T-helper 1 cell (primary cell): ENCODE results near the gene NAA35.
"Not testable (repeated sequence)": the region's sequence is repeated elsewhere in the genome, so short reads cannot be mapped to it uniquely, and the experiment has no call there.

Experiments used
- DNase-seq, 5 donors: peaks; one replicate each; pipeline ENCODE4 v3.0.0-alpha.2; 2012 to 2020
- total RNA-seq, 4 donors: gene quantifications; one replicate each; lab custom pipeline; 2026; lab: John Stamatoyannopoulos, UW

Gene NAA35
- 28.3 to 44.4 (median 41.8) reads per million in 4 donors for total RNA-seq

- peak; percentile 98 to 99 (median 99) for DNase-seq
Measured at GRCh38 chr9:85940832-85941621, at the start of gene NAA35. Gene NAA35 (plus strand): TSS chr9:85941146. CDS start chr9:85942160, 1,014 bp downstream.

- DNase-seq, result no peak
Measured at GRCh38 chr9:85892401-85892800, 48.5 kb upstream of the NAA35 start.

DNA sequence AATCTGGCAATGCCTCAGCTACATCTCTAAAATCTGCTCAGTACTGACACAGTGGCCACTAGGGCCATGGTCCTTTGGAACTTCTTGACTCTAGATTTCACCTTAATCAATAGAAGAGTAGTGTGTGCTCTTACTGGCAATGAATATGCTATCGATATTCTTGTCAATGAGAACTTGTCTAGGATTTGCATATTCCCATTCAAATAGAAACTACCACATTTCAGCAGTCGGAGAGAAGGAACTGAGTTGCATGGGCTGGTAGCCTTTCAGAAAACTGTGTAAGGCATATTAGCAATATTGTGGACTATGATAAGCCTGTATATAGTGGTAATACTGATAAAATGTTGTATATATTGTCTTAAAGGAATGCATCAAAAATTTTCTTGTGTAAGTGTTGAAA is 45.3 kb upstream of the NAA35 start:
- no peak for DNase-seq

DNA sequence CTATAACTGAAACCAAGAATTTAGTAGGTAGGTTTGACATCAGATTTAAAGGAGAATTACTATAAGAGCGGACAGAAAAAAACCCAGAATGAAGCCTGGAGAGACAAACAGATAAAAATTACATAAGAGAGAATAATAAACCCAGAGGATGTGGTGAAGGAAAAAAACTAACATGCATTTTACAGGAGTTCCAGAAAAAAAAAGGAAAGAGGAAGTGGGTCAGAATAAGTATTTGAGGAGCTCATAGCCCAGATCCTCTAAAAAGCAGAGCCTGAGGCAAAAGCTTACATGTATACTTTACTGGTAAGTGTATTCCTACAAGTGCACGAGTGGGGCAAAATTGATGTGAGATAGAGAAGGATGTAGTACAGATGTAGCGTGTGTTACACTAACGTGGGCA is 43.1 kb upstream of the NAA35 start:
- no peak for DNase-seq

DNA sequence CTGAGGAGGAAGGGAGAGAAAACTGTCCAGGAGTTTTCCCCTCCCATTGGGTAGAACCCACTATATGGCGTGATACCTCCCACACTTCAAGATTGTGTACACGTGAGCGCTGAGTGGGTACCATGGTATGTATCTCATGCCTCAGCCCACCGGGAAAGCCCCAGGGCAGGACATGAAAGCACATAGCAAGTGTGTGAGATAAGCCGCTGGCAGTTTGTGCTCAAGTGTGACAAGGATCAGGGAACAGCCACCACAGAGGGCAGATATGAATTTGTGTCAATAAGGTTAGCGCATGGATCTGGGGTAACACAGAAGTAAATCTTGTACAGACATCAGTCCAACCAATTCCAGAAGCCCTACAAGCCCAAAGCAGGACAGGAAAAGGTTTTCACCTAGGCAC is 42.6 kb upstream of the NAA35 start:
- DNase-seq, result no peak

DNA sequence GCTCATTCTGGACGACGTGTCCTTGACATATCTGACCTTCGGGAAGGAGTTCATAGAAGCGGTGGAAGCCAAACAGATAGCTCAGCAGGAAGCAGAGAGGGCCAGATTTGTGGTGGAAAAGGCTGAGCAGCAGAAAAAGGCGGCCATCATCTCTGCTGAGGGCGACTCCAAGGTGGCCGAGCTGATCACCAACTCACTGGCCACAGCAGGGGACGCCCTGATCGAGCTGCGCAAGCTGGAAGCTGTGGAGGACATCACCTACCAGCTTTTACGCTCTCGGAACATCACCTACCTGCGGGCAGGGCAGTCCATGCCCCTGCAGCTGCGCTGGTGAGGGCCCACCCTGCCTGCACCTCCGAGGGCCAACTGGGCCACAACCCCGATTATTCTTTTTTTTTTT is 41.6 kb upstream of the NAA35 start:
- no peak for DNase-seq

DNA sequence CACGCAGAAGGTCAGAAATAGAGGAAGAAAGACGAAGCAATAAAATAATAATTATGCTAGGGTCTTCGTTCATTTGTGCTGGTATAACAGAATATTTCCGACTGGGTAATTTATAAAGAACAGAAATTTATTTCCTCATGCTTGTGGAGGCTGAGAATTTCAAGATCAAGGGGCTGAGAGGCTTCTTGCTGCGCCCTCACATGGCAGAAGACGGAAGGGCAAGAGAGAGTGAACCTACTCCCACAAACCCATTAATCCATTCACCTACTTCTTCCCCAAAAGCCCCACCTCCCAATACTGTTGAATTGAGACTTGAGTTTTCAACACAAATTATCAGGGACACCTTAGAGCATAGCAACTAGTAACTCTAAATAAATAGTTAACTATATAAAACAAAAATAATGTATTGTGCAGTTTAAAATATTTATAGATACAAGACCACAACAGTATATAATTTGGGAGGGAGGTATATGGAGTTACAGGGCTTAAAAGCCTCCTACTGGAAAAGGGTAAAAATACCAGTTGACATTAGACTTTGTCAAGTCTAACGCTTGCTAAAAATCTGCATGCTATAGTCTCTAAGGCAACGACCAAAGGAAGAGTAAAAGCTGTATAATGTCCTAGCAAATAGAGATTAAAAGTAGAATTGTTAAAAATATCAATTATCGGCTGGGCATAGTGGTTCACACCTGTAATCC is 40.3 kb upstream of the NAA35 start:
- peak in 3 of 5 donors; percentile 2 to 24 (median 11) for DNase-seq

- DNase-seq, result no peak
Measured at GRCh38 chr9:85904975-85905374, 36.0 kb upstream of the NAA35 start.

- no peak for DNase-seq
Measured at GRCh38 chr9:85905957-85906356, 35.0 kb upstream of the NAA35 start.

GRCh38 chr9:85909390-85909789 is 31.6 kb upstream of the NAA35 start:
- DNase-seq, result no peak

GRCh38 chr9:85914108-85914507 is 26.8 kb upstream of the NAA35 start:
- peak in 1 of 5 donors; percentile 20 for DNase-seq

- no peak for DNase-seq
Measured at GRCh38 chr9:85917756-85918155, 23.2 kb upstream of the NAA35 start.

GRCh38 chr9:85925493-85925892 is 15.5 kb upstream of the NAA35 start:
- no peak for DNase-seq

- no peak for DNase-seq
Measured at GRCh38 chr9:85927076-85927475, 13.9 kb upstream of the NAA35 start.

GRCh38 chr9:85931495-85931894 is 9.5 kb upstream of the NAA35 start:
- no peak for DNase-seq

DNA sequence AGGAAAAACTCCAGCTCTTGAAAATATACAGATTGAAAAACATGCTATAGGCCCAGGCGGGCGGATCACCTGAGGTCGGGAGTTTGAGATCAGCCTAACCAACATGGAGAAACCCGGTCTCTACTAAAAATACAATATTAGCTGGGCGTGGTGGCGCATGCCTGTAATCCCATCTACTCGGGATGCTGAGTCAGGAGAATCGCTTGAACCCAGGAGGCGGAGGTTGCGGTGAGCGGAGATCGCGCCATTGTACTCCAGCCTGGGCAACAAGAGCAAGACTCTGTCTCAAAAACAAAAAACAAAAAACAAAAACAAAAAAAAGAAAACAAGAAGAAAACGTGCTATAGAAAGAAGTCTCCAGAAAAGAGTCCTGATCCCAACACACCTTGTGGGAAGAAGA is 5.0 kb upstream of the NAA35 start:
- DNase-seq, result not testable (repeated sequence)

DNA sequence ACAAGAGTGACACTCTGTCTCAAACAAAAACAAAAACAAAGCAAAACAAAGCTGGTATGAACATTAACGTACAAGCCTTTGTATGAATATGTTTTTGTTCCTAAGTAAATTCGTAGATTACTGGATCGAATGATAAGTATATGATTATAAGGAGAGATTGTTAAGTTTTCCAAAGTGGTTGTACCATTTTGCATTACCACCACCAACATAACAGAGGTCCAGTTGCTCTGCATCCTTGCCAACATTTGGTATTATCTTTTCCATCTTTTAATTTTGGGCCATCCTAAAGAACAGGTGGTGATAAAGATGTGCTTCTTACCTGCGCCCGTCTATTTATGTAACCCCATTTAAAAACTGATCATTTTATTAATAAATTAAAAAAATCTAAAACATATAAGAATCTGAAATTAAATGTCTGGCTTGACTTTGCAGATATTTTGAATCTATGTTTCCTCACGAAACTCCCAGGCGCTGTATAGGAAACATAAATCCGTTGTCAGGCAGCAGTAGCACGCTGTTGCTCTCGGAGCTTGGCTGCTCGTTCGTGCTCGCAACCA is 593 bp upstream of the NAA35 start:
- DNase-seq, result peak in 1 of 5 donors; percentile 4

DNA sequence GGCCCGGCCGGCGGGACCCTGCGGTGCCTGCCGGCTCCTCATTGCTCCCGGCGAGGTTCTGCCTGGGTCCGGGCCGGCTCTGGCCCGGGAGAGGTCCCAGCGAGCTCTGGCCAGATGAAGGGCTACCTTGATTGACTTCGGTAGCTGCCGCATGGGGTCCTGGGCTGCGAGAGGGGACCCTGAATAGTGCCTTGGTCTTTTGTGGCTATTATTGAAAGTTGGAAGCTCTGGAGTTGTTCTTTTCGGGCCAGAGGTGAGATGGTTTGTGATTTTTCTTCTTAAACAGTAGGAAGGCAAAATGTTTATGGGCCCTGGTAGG is 635 bp downstream of the NAA35 start:
- no peak for DNase-seq

DNA sequence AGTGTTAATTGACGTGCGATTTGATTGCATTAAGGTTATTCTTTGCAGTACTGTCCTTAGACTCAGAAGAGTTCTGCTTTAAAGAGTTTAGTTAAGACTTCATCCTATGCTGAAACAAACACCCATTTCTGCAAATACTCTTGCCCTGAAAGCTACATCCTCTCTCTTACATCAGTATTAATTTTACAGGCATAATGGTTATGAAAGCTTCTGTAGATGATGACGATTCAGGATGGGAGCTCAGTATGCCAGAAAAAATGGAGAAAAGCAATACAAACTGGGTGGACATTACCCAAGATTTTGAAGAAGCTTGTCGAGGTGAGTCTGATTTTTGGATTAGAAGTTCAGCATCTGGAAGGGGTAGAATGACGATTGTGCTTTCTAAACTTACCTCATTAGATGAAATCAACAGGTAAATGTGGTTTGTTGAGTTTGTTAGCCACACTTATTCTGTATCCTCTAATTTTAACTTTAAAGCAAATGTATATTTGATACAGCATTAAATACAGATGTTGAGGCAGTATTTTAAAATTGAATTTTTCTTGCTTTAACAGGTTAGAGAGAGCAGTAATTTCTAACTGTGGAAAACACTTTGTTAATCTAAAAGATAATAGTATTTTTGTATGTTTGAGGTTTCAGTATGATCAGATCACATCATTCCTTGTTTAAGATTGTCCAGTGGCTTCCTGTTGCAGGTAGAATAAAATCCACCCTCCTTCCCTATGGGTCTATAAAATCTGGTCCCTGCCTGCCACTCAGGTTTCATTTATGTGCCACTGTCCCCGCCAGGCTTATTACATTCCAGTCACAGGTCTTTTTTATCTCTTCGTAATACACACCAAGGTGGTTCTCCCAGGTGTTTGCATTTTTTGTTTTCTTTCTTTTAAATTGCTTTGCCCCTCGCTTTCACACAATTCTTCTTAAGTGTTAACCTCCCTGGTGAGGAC is 1.3 kb downstream of the NAA35 start:
- DNase-seq, result peak in 1 of 5 donors; percentile 4

- no peak for DNase-seq
Measured at GRCh38 chr9:85942913-85943709, 2.2 kb downstream of the NAA35 start.

- no peak for DNase-seq
Measured at GRCh38 chr9:85943757-85944430, 2.9 kb downstream of the NAA35 start.
